GM21381 (cell line): ENCODE results near the gene MYO18A.

Experiments used
- ATAC-seq: cut with Tn5 transposase; IDR thresholded peaks from one replicate; pipeline ENCODE4 v1.9.1; 2021; ENCODE audit warnings: mild to moderate bottlenecking, moderate library complexity; ENCODE audit not compliant: unreplicated experiment

Gene MYO18A

DNA sequence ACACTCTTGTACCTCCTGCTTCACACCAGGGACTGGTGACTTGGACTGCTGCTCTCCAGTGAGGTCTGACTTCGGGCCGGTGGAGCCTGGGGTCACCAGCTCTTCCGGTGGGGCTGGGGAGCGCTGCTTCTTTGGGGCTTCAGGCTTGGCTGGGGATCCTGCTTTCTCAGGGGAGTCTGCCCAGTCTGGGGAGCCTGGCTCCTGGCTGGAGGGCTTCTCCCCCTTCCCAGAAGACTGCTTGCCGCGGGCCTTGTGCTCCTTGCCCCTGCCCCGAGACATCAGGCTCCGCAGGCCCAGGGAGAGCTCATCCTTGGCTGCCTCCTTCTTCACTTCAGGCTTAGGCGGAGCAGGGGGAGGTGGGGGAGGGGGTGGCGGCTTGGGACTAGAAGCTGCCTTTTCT, 52.4 kb downstream of the MYO18A start:
- no peak for ATAC-seq

DNA sequence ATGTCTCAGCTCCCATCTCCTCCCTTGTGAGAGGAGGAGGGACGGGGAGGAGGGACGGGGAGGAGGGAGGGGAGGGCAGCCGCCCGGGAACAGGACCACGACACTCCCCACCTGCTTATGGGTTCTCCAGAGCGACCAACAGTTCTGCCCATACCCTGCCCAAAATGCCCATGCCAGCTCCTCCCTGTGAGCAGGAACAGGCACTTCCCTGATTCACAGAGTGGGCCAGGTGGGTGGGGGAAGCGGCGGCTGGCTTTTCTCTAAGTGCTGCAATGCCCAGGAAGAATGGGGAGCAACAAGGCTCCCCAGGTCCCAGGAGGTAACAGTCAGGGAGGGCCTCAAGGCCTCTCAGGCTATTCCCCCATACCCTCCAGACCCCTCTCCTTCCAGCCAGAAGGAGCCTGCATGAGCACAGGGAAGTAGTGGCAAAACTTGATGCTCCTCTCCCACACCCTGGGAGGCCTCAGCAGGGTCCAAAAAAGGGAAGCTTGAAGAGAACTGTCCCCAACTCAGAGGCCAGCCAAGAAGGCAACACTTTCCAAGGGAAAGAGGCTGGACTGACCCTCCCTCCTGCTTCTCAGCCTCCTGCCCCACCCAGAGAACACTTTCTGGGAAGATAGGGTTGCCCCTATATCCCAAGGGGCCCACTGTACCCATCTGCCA, 53.8 kb downstream of the MYO18A start:
- no peak for ATAC-seq

GRCh38 chr17:29125651-29126050, 54.5 kb downstream of the MYO18A start:
- ATAC-seq: no peak

- no peak for ATAC-seq
These were observed 55.3 kb downstream of the MYO18A start for GRCh38 chr17:29124925-29125273.

GRCh38 chr17:29124135-29124924, 55.9 kb downstream of the MYO18A start:
- no peak for ATAC-seq

DNA sequence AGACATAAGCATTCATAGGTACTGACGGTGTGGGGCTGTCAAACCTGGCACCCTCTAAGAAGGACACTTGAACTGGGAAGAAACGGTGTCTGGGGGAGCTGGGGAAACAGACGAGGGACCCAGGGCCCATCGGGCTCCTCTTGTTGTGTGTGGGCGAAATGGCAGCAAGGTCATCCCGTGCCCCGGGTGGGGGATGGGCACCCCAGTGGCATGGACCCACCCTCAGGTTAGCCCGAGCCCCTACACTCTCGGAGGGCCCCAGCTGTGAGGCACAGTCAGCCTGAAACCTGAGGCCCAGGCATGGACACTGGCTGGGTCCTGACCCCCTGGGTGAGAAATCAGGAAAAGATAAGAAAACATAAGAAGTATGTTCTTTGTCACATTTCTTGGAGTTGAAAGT, 57.1 kb downstream of the MYO18A start:
- no peak for ATAC-seq

DNA sequence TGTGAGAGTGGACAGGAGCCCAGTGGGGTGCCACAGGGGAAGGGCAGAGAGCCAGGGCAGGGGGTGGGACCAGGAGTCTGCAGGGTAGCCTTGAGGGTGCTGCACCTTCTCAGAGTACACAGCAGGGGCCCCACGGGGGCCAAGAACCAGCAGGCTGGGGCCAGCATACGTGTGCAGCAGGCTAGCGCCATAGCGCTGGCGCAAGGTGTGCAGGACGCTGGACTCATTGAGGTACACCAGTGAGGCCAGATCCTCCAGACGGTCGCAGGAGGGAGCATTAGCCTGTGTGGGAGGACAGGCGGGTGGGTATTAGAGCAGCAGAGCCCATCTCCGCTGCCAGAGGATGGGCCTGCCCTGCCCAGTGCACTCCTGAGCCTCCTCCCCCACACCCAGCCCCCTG, 58.8 kb downstream of the MYO18A start:
- no peak for ATAC-seq

GRCh38 chr17:29120433-29120832, 59.8 kb downstream of the MYO18A start:
- ATAC-seq: no peak

- ATAC-seq: no peak
These were observed 60.9 kb downstream of the MYO18A start for GRCh38 chr17:29119265-29119664.

GRCh38 chr17:29116804-29117753, 63.1 kb downstream of the MYO18A start:
- no peak for ATAC-seq

GRCh38 chr17:29115961-29116803, 64.0 kb downstream of the MYO18A start:
- ATAC-seq: no peak

GRCh38 chr17:29115435-29115834, 64.8 kb downstream of the MYO18A start:
- ATAC-seq: no peak

GRCh38 chr17:29114141-29114540, 66.1 kb downstream of the MYO18A start:
- ATAC-seq: no peak

- no peak for ATAC-seq
These were observed 66.9 kb downstream of the MYO18A start for GRCh38 chr17:29113334-29113733.

GRCh38 chr17:29112771-29113295, 67.4 kb downstream of the MYO18A start:
- no peak for ATAC-seq

DNA sequence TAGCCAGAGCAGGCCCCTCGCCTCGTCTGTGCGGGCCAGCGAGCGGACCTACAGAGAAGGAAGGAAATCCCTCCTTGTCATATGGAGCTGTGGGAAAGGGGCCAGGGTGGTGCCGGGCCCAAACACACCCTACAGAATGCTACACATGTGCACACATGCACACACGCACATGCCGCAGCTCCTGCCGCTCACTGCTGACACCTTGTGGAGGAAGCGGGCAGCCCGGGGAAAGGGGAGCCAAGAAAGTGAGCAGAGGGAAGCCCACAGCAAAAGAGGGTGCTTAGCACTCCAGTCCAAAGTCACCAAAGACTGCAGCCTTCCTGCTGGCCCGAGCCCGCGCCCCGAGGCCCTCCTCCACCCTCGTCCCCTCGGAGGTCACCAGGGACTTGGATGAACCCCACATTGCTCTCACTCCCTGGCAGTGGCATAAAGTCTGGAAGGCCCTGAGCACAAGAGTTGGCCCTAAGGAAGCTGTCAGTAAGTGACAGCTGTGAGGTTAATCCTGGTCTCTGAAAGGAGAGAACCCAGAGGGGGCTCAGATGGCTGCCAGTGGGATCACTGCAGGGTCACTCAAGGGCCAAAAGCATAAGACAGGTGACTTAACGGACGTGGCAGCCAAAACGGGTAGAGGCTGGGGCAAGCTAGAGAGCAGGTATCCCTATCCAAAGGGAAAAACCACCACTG, 68.2 kb downstream of the MYO18A start:
- ATAC-seq: no peak

DNA sequence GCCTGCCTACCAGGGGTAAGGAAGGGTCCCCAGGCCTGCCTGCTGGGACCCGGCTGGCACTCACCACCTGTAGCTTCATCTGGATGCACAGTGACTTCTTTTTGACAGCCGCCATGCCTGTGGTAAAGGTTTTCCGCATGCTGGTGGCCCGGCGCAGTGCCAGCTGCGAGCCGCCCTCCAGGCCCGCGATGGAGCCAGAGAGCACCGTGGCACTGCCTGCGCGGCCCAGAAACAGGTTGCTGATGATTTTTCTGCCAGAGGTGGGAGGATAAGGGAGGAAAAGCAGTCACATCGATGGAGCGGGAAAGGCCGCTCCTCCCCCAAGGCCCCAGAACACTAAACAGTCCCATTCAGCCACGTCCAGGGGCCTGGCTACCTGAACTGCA, 69.8 kb downstream of the MYO18A start:
- no peak for ATAC-seq

DNA sequence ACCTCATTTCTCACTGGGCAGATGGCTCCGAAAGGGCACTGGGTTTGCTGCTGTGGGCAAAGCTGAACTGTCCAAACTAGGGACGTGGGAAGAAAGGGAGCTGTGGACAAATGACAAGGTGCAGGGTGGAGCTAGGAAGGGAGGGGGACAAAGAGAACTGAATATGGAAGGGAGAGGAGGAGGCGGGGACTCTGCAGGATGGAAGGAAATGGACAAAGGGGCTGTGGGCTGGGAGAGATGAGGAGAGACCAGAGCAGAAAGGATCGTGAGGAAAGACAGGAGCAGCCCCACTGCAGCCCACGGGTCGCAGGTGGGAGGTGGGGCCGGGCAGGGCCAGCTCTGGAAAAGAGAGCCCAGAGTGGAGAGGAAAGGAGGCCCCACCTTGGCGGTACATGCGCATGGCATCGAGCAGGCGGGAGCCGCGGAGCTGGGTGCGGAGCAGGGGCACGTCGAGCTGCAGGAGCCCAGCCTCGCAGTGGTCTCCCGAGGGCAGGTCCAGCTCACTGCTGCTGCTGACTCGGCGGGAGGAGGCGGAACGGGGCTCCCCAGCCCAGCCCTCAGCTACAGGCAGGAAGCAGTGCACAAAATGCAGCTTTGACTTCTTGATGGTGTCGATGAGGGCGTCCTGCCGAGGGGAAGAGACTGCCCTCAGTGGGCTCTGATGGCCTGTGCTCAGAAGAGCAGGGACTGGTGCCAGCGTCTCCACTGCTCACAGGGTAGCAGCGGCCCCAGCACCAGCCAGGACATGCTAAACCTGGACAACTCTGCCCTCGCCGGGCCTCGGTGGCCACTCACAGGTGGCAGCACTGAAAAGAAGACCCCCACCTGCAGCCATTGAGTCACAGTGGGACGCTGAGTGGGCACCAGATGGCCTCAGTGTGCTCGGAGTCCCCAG, 70.5 kb downstream of the MYO18A start:
- no peak for ATAC-seq
